HEK293 (cell line): ENCODE results near the gene ABTB2.

ENCODE experiments used
- BCL11B ChIP-seq: fragments of 450-650 bp; formaldehyde crosslinking; IDR thresholded peaks from 2 replicates; pipeline ENCODE4 v1.5.1; 2016; ENCODE audit warnings: low read depth, missing biosample characterization, missing genetic modification characterization
- GFI1B ChIP-seq: fragments of 450-650 bp; formaldehyde crosslinking; IDR thresholded peaks from 2 replicates; pipeline ENCODE4 v1.5.1; 2016; ENCODE audit warnings: missing biosample characterization, missing genetic modification characterization
- HIC1 ChIP-seq: fragments of 450-650 bp; formaldehyde crosslinking; IDR thresholded peaks from 2 replicates; pipeline ENCODE4 v1.5.1; 2016; ENCODE audit warnings: missing biosample characterization, missing genetic modification characterization
- HOXD13 ChIP-seq: sonication (generic); formaldehyde crosslinking; IDR thresholded peaks from 2 replicates; pipeline ENCODE4 v1.8.0; 2022; ENCODE audit warnings: missing genetic modification reagents, borderline replicate concordance
- KLF16 ChIP-seq: fragments of 450-650 bp; formaldehyde crosslinking; IDR thresholded peaks from 2 replicates; pipeline ENCODE4 v1.5.1; 2017; ENCODE audit warnings: missing biosample characterization, missing genetic modification characterization
- OVOL3 ChIP-seq: fragments of 450-650 bp; formaldehyde crosslinking; IDR thresholded peaks from 2 replicates; pipeline ENCODE4 v1.5.1; 2016; ENCODE audit warnings: missing biosample characterization, missing genetic modification characterization
- PRDM1 ChIP-seq: fragments of 450-650 bp; formaldehyde crosslinking; IDR thresholded peaks from 2 replicates; pipeline ENCODE4; 2016; ENCODE audit warnings: missing biosample characterization, missing genetic modification characterization
- PRDM10 ChIP-seq: fragments of 450-650 bp; formaldehyde crosslinking; IDR thresholded peaks from 2 replicates; pipeline ENCODE4 v1.5.1; 2016; ENCODE audit warnings: missing biosample characterization, missing genetic modification characterization
- ZBTB26 ChIP-seq: fragments of 450-650 bp; formaldehyde crosslinking; optimal IDR thresholded peaks from 2 replicates; pipeline ENCODE3; 2016; ENCODE audit warnings: missing biosample characterization, mild to moderate bottlenecking, missing genetic modification characterization
- ZBTB48 ChIP-seq: fragments of 450-650 bp; formaldehyde crosslinking; IDR thresholded peaks from 2 replicates; pipeline ENCODE4 v1.5.1; 2016; ENCODE audit warnings: missing biosample characterization, missing genetic modification characterization
- ZIC2 ChIP-seq: fragments of 450-650 bp; formaldehyde crosslinking; IDR thresholded peaks from 2 replicates; pipeline ENCODE4 v1.5.1; 2016; ENCODE audit warnings: missing biosample characterization, missing genetic modification characterization
- ZNF10 ChIP-seq: fragments of 450-650 bp; formaldehyde crosslinking; IDR thresholded peaks from 2 replicates; pipeline ENCODE4 v1.5.1; 2017; ENCODE audit warnings: missing biosample characterization, missing genetic modification characterization
- ZNF112 ChIP-seq: fragments of 450-650 bp; formaldehyde crosslinking; IDR thresholded peaks from 2 replicates; pipeline ENCODE4 v1.5.0; 2017; ENCODE audit warnings: missing biosample characterization, missing genetic modification characterization
- ZNF214 ChIP-seq: fragments of 450-650 bp; formaldehyde crosslinking; IDR thresholded peaks from 2 replicates; pipeline ENCODE4 v1.5.1; 2017; ENCODE audit warnings: missing biosample characterization, mild to moderate bottlenecking, missing genetic modification characterization, borderline replicate concordance
- ZNF221 ChIP-seq: fragments of 450-650 bp; formaldehyde crosslinking; IDR thresholded peaks from 2 replicates; pipeline ENCODE4 v1.5.1; 2017; ENCODE audit warnings: missing biosample characterization, missing genetic modification characterization, borderline replicate concordance
- ZNF23 ChIP-seq: fragments of 450-650 bp; formaldehyde crosslinking; IDR thresholded peaks from 2 replicates; pipeline ENCODE4 v1.5.1; 2016; ENCODE audit warnings: missing biosample characterization, missing genetic modification characterization, borderline replicate concordance
- ZNF248 ChIP-seq: fragments of 450-650 bp; formaldehyde crosslinking; IDR thresholded peaks from 2 replicates; pipeline ENCODE4 v1.5.1; 2017; ENCODE audit warnings: missing biosample characterization, missing genetic modification characterization
- ZNF350 ChIP-seq: fragments of 450-650 bp; formaldehyde crosslinking; IDR thresholded peaks from 2 replicates; pipeline ENCODE4 v1.5.0; 2017; ENCODE audit warnings: missing biosample characterization, mild to moderate bottlenecking, missing genetic modification characterization
- ZNF398 ChIP-seq: fragments of 450-650 bp; formaldehyde crosslinking; IDR thresholded peaks from 2 replicates; pipeline ENCODE4 v1.5.1; 2017; ENCODE audit warnings: missing biosample characterization, missing genetic modification characterization
- ZNF426 ChIP-seq: fragments of 450-650 bp; formaldehyde crosslinking; IDR thresholded peaks from 2 replicates; pipeline ENCODE4 v1.5.1; 2017; ENCODE audit warnings: missing biosample characterization, missing genetic modification characterization, mild to moderate bottlenecking, inconsistent platforms, moderate library complexity
- ZNF473 ChIP-seq: fragments of 450-650 bp; formaldehyde crosslinking; IDR thresholded peaks from 2 replicates; pipeline ENCODE4 v1.5.1; 2017; ENCODE audit warnings: missing biosample characterization, missing genetic modification characterization
- ZNF561 ChIP-seq: fragments of 450-650 bp; IDR thresholded peaks from 2 replicates; pipeline ENCODE4 v1.5.1; 2018; ENCODE audit warnings: missing biosample characterization, missing genetic modification characterization, borderline replicate concordance
- ZNF600 ChIP-seq: fragments of 450-650 bp; formaldehyde crosslinking; IDR thresholded peaks from 2 replicates; pipeline ENCODE4 v1.5.1; 2016; ENCODE audit warnings: missing biosample characterization, missing genetic modification characterization
- ZNF623 ChIP-seq: fragments of 450-650 bp; formaldehyde crosslinking; IDR thresholded peaks from 2 replicates; pipeline ENCODE4 v1.5.1; 2016; ENCODE audit warnings: missing biosample characterization, missing genetic modification characterization
- ZNF707 ChIP-seq: fragments of 450-650 bp; formaldehyde crosslinking; IDR thresholded peaks from 2 replicates; pipeline ENCODE4 v1.5.1; 2016; ENCODE audit warnings: missing biosample characterization, missing genetic modification characterization
- ZNF768 ChIP-seq: fragments of 450-650 bp; formaldehyde crosslinking; IDR thresholded peaks from 2 replicates; pipeline ENCODE4 v1.5.1; 2018; ENCODE audit warnings: missing biosample characterization, mild to moderate bottlenecking, missing genetic modification characterization

ABTB2 gene

GRCh38 chr11:34214961-34215805, 142.6 kb downstream of the ABTB2 start (continued):
- TF ChIP-seq ZNF112 (tag by site-specific recombination), result no peak
- TF ChIP-seq ZBTB26 (tag by site-specific recombination), result no peak
- no peak for TF ChIP-seq ZBTB48 (tag by site-specific recombination)
- no peak for TF ChIP-seq ZNF350 (tag by site-specific recombination)
- TF ChIP-seq ZNF221 (tag by site-specific recombination), result no peak
- peak; percentile 66 for TF ChIP-seq ZIC2 (tag by site-specific recombination)
- no peak for TF ChIP-seq ZNF623
- no peak for TF ChIP-seq ZNF561 (tag by site-specific recombination)
- peak; percentile 74 for TF ChIP-seq ZNF10 (tag by site-specific recombination)
- no peak for TF ChIP-seq ZNF214
- TF ChIP-seq ZNF473 (tag by site-specific recombination), result no peak
- no peak for TF ChIP-seq PRDM1
- no peak for TF ChIP-seq OVOL3 (tag by site-specific recombination)
- TF ChIP-seq ZNF398 (tag by site-specific recombination), result no peak
- TF ChIP-seq ZNF426, result no peak
- TF ChIP-seq ZNF707 (tag by site-specific recombination), result no peak
- TF ChIP-seq ZNF23 (tag by site-specific recombination), result no peak
- TF ChIP-seq GFI1B (tag by site-specific recombination), result no peak
- TF ChIP-seq ZNF600, result 0 out of 2 replicates have a peak, but pooled peaks have one; percentile 68
- TF ChIP-seq KLF16, result no peak
- TF ChIP-seq ZNF248 (tag by site-specific recombination), result no peak
- peak; percentile 23; the same call in 1 of the 2 replicates for TF ChIP-seq PRDM10 (tag by site-specific recombination)
- TF ChIP-seq BCL11B (tag by site-specific recombination), result no peak
- TF ChIP-seq HOXD13, result no peak
- TF ChIP-seq ZNF768 (tag by site-specific recombination), result peak; percentile 50; the same call in 1 of the 2 replicates
- TF ChIP-seq HIC1 (tag by site-specific recombination), result peak; percentile 30; the same call in 1 of the 2 replicates
